BLaER1 treated with 17β-estradiol and CSF1 and Interleukin-3, amounts not matched to agents 10 nM and 100 nM (cell line): ENCODE results near the gene RNF212.

Experiments
- H3K27ac ChIP-seq, 11 experiments: shearing (Covaris generic); formaldehyde crosslinking; 2 replicates each; pipeline ENCODE4 v1.8.1; 2022
- H3K27me3 ChIP-seq, 11 experiments: shearing (Covaris generic); formaldehyde crosslinking; 2 replicates each; pipeline ENCODE4 v1.8.1; 2022
- H3K36me3 ChIP-seq, 11 experiments: shearing (Covaris generic); formaldehyde crosslinking; 2 replicates each; pipeline ENCODE4 v1.8.1; 2022
- H3K4me1 ChIP-seq, 10 experiments: shearing (Covaris generic); formaldehyde crosslinking; 2 replicates each; pipeline ENCODE4 v1.8.1; 2022
- H3K4me2 ChIP-seq, 11 experiments: shearing (Covaris generic); formaldehyde crosslinking; 2 replicates each; pipeline ENCODE4 v1.8.1; 2022
- H3K4me3 ChIP-seq, 10 experiments: shearing (Covaris generic); formaldehyde crosslinking; 2 replicates each; pipeline ENCODE4 v1.8.1; 2022
- H3K9ac ChIP-seq, 11 experiments: shearing (Covaris generic); formaldehyde crosslinking; 2 replicates each; pipeline ENCODE4 v1.8.1; 2022
- H3K9me3 ChIP-seq, 11 experiments: shearing (Covaris generic); formaldehyde crosslinking; replicated peaks in 1 of 11; 2 replicates each; pipeline ENCODE4 v1.8.1; 2022
- H4K20me1 ChIP-seq, 11 experiments: shearing (Covaris generic); formaldehyde crosslinking; 2 replicates each; pipeline ENCODE4 v1.8.1; 2022
- Cebpa-rat ChIP-seq, 11 experiments: shearing (Covaris generic); IDR thresholded peaks; 2 replicates each; pipeline ENCODE4 v1.8.1; 2022

RNF212 gene

DNA sequence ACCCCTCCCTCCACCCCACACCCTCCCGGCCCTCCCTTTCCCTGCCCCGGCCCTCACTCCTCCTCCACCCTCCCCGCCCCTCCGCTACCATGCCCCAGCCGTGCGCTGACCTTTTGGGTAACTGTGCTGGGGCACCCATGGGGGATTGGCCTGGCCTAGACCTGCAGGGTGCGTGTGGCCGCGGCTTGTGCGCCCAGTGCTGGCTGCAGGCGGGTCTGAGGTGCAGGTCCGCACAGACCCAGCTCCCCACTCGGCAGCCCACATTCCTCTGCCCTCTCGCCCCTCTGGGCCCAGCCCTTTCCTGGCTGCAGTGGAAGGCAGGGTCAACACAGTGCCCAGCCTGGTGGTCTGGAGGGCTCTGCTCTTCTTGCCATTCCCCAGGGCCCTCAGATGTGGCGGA lies 77.3 kb downstream of the RNF212 start:
- Histone ChIP-seq H3K4me2 (no peak overlapping the region), H3K27ac (no peak overlapping the region), H4K20me1 (peaks cover 0 to 39% (median 19%) of the 10 kb centered on the region in 11 experiments; a peak in 11 of 22 replicates), H3K9me3 (no peaks in the 10 kb centered on the region), H3K36me3 (no peaks in the 10 kb centered on the region), H3K27me3 (peaks cover 37 to 46% (median 41%) of the 10 kb centered on the region in 11 experiments), H3K9ac (0 out of 22 replicates have a peak overlapping the region, but pooled peaks of 1 of the 11 experiments have one; percentile 18), H3K4me3 (no peak overlapping the region), H3K4me1 (peaks cover 3 to 28% (median 22%) of the 10 kb centered on the region in 10 experiments)
- TF ChIP-seq Cebpa-rat (IDR thresholded peaks at IDR 0.05) = no peak

- no peak overlapping the region for H3K9ac ChIP-seq
- H3K4me2 ChIP-seq = no peak overlapping the region
- H3K9me3 ChIP-seq = no peaks in the 10 kb centered on the region
- no peaks in the 10 kb centered on the region for H3K36me3 ChIP-seq
- H3K27ac ChIP-seq = no peak overlapping the region
- no peak for TF ChIP-seq Cebpa-rat (IDR thresholded peaks at IDR 0.05)
- peaks cover 5 to 32% (median 27%) of the 10 kb centered on the region in 10 experiments for H3K4me1 ChIP-seq
- H3K4me3 ChIP-seq = no peak overlapping the region
- H3K27me3 ChIP-seq = peaks cover 38 to 46% (median 41%) of the 10 kb centered on the region in 11 experiments
- H4K20me1 ChIP-seq = peaks cover 0 to 39% (median 20%) of the 10 kb centered on the region in 11 experiments; a peak in 11 of 22 replicates
These were observed 77.9 kb downstream of the RNF212 start for GRCh38 chr4:1035510-1035909.

- peak overlapping the region in 1 of 11 experiments; percentile 59; a peak in 1 of 22 replicates for H3K4me2 ChIP-seq
- H4K20me1 ChIP-seq = peaks cover 0 to 43% (median 20%) of the 10 kb centered on the region in 11 experiments; a peak in 11 of 22 replicates
- no peak for TF ChIP-seq Cebpa-rat (IDR thresholded peaks at IDR 0.05)
- H3K9me3 ChIP-seq = no peaks in the 10 kb centered on the region
- no peak overlapping the region for H3K9ac ChIP-seq
- H3K36me3 ChIP-seq = no peaks in the 10 kb centered on the region
- H3K4me3 ChIP-seq = no peak overlapping the region
- H3K4me1 ChIP-seq = peaks cover 20 to 47% (median 42%) of the 10 kb centered on the region in 10 experiments
- H3K27me3 ChIP-seq = peaks cover 38 to 53% (median 41%) of the 10 kb centered on the region in 11 experiments
- H3K27ac ChIP-seq = no peak overlapping the region
These were observed 79.4 kb downstream of the RNF212 start for GRCh38 chr4:1033840-1034551.

GRCh38 chr4:1032861-1033260 lies 80.5 kb downstream of the RNF212 start:
- Histone ChIP-seq H3K9ac (no peak overlapping the region), H3K4me3 (no peak overlapping the region), H3K36me3 (no peaks in the 10 kb centered on the region), H3K4me2 (peak overlapping the region in 8 of 11 experiments; percentile 21 to 64 (median 51); a peak in 14 of 22 replicates), H3K4me1 (peaks cover 21 to 55% (median 45%) of the 10 kb centered on the region in 10 experiments), H3K27me3 (peaks cover 38 to 53% (median 41%) of the 10 kb centered on the region in 11 experiments), H4K20me1 (peaks cover 0 to 54% (median 20%) of the 10 kb centered on the region in 11 experiments; a peak in 13 of 22 replicates), H3K27ac (no peak overlapping the region), H3K9me3 (no peaks in the 10 kb centered on the region)
- no peak for TF ChIP-seq Cebpa-rat (IDR thresholded peaks at IDR 0.05)

DNA sequence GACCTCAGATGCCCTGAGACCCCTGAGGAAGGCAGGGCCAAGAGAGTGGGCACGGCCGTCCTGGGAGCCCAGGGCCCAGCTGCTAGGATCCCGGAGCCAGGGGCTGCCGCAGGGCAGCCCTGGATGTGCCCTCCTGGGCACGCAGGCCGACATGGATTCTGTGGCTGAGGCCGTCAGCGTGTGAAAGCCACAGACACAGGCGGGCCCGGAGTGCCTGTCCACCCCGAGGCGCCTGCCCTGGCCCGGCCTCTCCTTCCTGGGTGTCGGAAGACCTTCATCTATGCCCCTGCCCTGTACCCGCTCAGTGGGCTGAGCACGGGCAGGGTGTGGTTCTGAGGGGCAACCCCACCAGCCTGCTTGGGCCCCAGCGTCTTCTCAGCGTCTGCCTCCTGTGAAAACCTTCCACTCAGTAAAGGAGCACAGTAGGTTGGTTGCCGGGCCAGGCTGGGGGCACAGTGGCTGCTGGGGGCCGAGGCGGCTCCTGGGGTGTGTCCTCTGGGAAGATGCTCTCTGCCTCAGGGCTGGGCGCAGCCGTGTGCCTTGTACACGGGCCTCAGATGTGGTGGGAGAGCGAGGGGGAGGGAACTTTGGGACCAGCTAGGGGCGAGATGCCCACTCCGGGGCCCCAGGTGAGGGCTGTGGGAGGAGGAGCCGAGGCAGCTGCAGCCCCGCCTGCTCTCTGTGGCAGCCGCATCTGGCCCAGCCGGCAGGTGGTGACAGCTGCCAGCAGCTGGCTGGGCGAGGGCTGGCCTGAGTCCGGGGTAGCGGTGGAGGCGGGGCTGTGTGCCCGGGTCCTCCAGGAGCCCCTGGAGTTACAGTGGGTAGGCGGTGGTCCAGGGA lies 81.2 kb downstream of the RNF212 start:
- Histone ChIP-seq H3K4me1 (peaks cover 21 to 60% (median 45%) of the 10 kb centered on the region in 10 experiments), H3K36me3 (no peaks in the 10 kb centered on the region), H3K9ac (no peak overlapping the region), H3K9me3 (no peaks in the 10 kb centered on the region), H4K20me1 (peaks cover 0 to 61% (median 21%) of the 10 kb centered on the region in 11 experiments; a peak in 15 of 22 replicates), H3K27ac (no peak overlapping the region), H3K4me2 (peak overlapping the region in 8 of 11 experiments; percentile 21 to 64 (median 51); a peak in 15 of 22 replicates), H3K27me3 (peaks cover 38 to 53% (median 41%) of the 10 kb centered on the region in 11 experiments), H3K4me3 (no peak overlapping the region)
- no peak for TF ChIP-seq Cebpa-rat (IDR thresholded peaks at IDR 0.05)

DNA sequence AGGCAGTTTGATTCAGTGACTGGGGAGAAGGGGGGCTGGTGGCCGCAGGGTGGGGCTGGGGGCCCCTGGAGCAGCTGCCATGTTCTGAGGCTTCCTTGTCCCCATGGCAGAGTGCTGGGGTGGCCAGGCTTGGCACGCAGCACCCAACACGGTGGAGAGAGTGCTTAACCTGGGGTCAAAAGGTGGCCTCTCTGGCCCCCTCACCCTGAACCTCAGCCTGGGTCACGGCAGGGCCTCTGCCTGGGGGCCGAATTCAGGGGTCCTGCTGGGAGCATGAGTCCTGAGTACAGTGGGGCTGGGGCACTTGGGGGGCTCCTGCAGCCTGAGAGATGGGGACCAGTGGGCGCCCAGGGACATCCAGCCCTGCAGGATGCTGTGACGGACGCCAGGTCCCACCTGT lies 82.0 kb downstream of the RNF212 start:
- no peak overlapping the region for H3K27ac ChIP-seq
- peaks cover 0 to 69% (median 30%) of the 10 kb centered on the region in 11 experiments; a peak in 16 of 22 replicates for H4K20me1 ChIP-seq

DNA sequence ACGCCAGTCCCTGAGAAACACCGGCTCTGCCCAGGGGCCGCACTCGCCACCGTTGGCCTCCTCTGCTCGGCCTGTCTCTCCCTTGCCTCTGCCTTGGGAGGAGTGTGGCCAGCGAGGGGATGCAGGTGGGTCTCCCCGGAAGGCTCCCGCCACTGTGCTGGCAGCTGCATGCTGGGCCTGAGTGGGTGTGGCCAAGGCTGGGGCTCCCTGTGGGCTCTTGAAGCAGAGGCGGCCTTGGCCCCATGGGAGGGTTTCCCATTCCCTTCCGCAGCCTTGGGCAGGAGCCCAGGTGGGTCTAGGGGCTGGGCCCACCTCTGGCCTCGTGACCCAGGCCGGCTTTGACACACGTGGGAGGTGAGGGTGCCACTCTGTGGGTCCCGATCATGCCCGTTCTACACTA lies 82.8 kb downstream of the RNF212 start:
- H4K20me1 ChIP-seq = peaks cover 0 to 77% (median 30%) of the 10 kb centered on the region in 11 experiments; a peak in 16 of 22 replicates
- H3K4me3 ChIP-seq = peak overlapping the region in 5 of 10 experiments; percentile 8 to 43 (median 19); a peak in 3 of 20 replicates
- H3K27ac ChIP-seq = no peak overlapping the region
- H3K9me3 ChIP-seq = no peaks in the 10 kb centered on the region
- no peak for TF ChIP-seq Cebpa-rat (IDR thresholded peaks at IDR 0.05)
- H3K27me3 ChIP-seq = peaks cover 38 to 53% (median 41%) of the 10 kb centered on the region in 11 experiments
- peak overlapping the region in 4 of 11 experiments; percentile 5 to 44 (median 34); a peak in 8 of 22 replicates for H3K9ac ChIP-seq
- H3K4me1 ChIP-seq = peaks cover 28 to 76% (median 55%) of the 10 kb centered on the region in 10 experiments
- H3K36me3 ChIP-seq = peaks cover 4 to 9% (median 6%) of the 10 kb centered on the region in 11 experiments; a peak in 20 of 22 replicates
- H3K4me2 ChIP-seq = peak overlapping the region; percentile 64 to 94 (median 88)

More for the DNA sequence above, 82.0 kb downstream of the RNF212 start:
- peaks cover 22 to 68% (median 48%) of the 10 kb centered on the region in 10 experiments for H3K4me1 ChIP-seq
- no peaks in the 10 kb centered on the region for H3K9me3 ChIP-seq
- no peak overlapping the region for H3K9ac ChIP-seq
- H3K36me3 ChIP-seq = peaks cover 0 to under 1% (median 0%) of the 10 kb centered on the region in 11 experiments; a peak in 1 of 22 replicates
- peak overlapping the region in 9 of 11 experiments; percentile 64 to 94 (median 89); a peak in 12 of 22 replicates for H3K4me2 ChIP-seq
- H3K4me3 ChIP-seq = no peak overlapping the region
- no peak for TF ChIP-seq Cebpa-rat (IDR thresholded peaks at IDR 0.05)
- peaks cover 38 to 53% (median 41%) of the 10 kb centered on the region in 11 experiments for H3K27me3 ChIP-seq

- TF ChIP-seq Cebpa-rat (IDR thresholded peaks at IDR 0.05) = no peak
- peaks cover 0 to 82% (median 33%) of the 10 kb centered on the region in 11 experiments; a peak in 16 of 22 replicates for H4K20me1 ChIP-seq
- H3K4me1 ChIP-seq = peaks cover 28 to 76% (median 55%) of the 10 kb centered on the region in 10 experiments
- no peaks in the 10 kb centered on the region for H3K9me3 ChIP-seq
- H3K27ac ChIP-seq = no peak overlapping the region
- peak overlapping the region; percentile 64 to 94 (median 88) for H3K4me2 ChIP-seq
- H3K27me3 ChIP-seq = peaks cover 38 to 53% (median 41%) of the 10 kb centered on the region in 11 experiments
- H3K4me3 ChIP-seq = peak overlapping the region in 2 of 10 experiments; percentile 31 to 43; a peak in 3 of 20 replicates
- H3K9ac ChIP-seq = peak overlapping the region in 7 of 11 experiments; percentile 2 to 44 (median 27); a peak in 5 of 22 replicates
- peaks cover 10 to 14% (median 11%) of the 10 kb centered on the region in 11 experiments for H3K36me3 ChIP-seq
These were observed 83.3 kb downstream of the RNF212 start for GRCh38 chr4:1030031-1030430.
